HepG2 (cell line): Measurements from ENCODE around the gene FBXO44. TPM values are rescaled to one million over a fixed set of nuclear protein-coding genes. Genes with fewer than 3 reads are reported as not detected.

Source experiments
- ELK4 ChIP-seq: sonication (generic); formaldehyde crosslinking; IDR thresholded peaks from 2 replicates; pipeline ENCODE4 v1.9.0; 2021; ENCODE audit warnings: missing genetic modification reagents, borderline replicate concordance
- HMG20A ChIP-seq: IDR thresholded peaks from 2 replicates; pipeline ENCODE4 v1.6.1; 2016; ENCODE audit warnings: borderline replicate concordance
- HNRNPK ChIP-seq: fragments of 200-400 bp; formaldehyde crosslinking; IDR thresholded peaks from 2 replicates; pipeline ENCODE4 v1.6.1; 2018; ENCODE audit warnings: low read length, low read depth, moderate library complexity, mild to moderate bottlenecking; ENCODE audit not compliant: poor library complexity, severe bottlenecking
- SOX5 ChIP-seq: IDR thresholded peaks from 2 replicates; pipeline ENCODE4 v1.6.1; 2016; ENCODE audit warnings: borderline replicate concordance
- TARDBP ChIP-seq: sonication (generic); formaldehyde crosslinking; IDR thresholded peaks from 2 replicates; pipeline ENCODE4 v1.8.0; 2022; ENCODE audit warnings: mild to moderate bottlenecking, missing genetic modification reagents
- TBL1XR1 ChIP-seq: fragments of 150-350 bp; IDR thresholded peaks from 2 replicates; pipeline ENCODE4 v1.6.1; 2014; ENCODE audit warnings: borderline replicate concordance, low read length; ENCODE audit not compliant: partially characterized antibody
- ZBTB20 ChIP-seq: sonication (generic); formaldehyde crosslinking; IDR thresholded peaks from 2 replicates; pipeline ENCODE4 v1.8.1; 2023; ENCODE audit warnings: missing genetic modification reagents, low read depth, mild to moderate bottlenecking, borderline replicate concordance
- ZBTB43 ChIP-seq: sonication (generic); formaldehyde crosslinking; conservative IDR thresholded peaks from 2 replicates; pipeline ENCODE4 v1.4.0; 2020; ENCODE audit warnings: missing genetic modification reagents
- ZNF747 ChIP-seq: sonication (generic); formaldehyde crosslinking; IDR thresholded peaks from 2 replicates; pipeline ENCODE4 v1.8.1; 2023; ENCODE audit warnings: missing genetic modification reagents, mild to moderate bottlenecking, borderline replicate concordance
- polyA plus RNA-seq, 8 experiments: library from polyadenylated mRNA; depleted of rRNA in 3 of 8; stranded (reverse) in 7 of 8; unstranded in 1 of 8; fragments of >200 nt; fragmentation: Illumina TruSeq in 4 of 8; extraction: Trizol in 4 of 8; gene quantifications; 2 replicates each; pipeline versions ENCODE4 v1.2.1 to v1.2.3, GENCODE V29; 2011 to 2016; ENCODE audit warnings: low read depth in 4 of 8, missing spikeins in 1 of 8, mixed read lengths in 1 of 8; ENCODE audit not compliant: insufficient read depth in 1 of 8
- total RNA-seq, 5 experiments: library from RNA; depleted of rRNA; stranded (reverse); fragments of >200 nt; fragmentation: Illumina TruSeq; extraction: Trizol; gene quantifications; 2 replicates each; pipeline ENCODE4 v1.2.3, GENCODE V29; 2016; ENCODE audit warnings: low read depth in 1 of 5
- TF ChIP-seq, protein P1 (sequence below): sonication (generic); formaldehyde crosslinking; conservative IDR thresholded peaks from 2 replicates; pipeline ENCODE4 v1.8.0; 2022; ENCODE audit warnings: mild to moderate bottlenecking, moderate library complexity, missing genetic modification reagents
- TF ChIP-seq, protein P2 (sequence below), 2 experiments: sonication (generic) in 1 of 2; formaldehyde crosslinking in 1 of 2; IDR thresholded peaks; 2 replicates each; pipeline versions ENCODE4 v1.5.1 to v1.6.1; 2011 to 2020; ENCODE audit warnings: borderline replicate concordance in 1 of 2, low read depth in 1 of 2, low read length in 1 of 2, mild to moderate bottlenecking in 1 of 2, missing genetic modification reagents in 1 of 2, moderate library complexity in 1 of 2
- TF ChIP-seq, protein P3 (sequence below): sonication (generic); formaldehyde crosslinking; IDR thresholded peaks from 2 replicates; pipeline ENCODE4 v1.5.0; 2020; ENCODE audit warnings: missing genetic modification reagents

FBXO44 gene
- total and polyA plus RNA-seq, 2 of the 13 experiments (the other 11 are each of a cell fraction or from before 2014, with no cell fraction given), result 22.4 to 27.9 TPM

- TF ChIP-seq ZNF747, result 0 out of 2 replicates have a peak, but pooled peaks have one; percentile 33
- no peak for TF ChIP-seq ELK4
- peak; percentile 34; the same call in 1 of the 2 replicates for TF ChIP-seq HMG20A (CRISPR knock-in tag)
- no peak for TF ChIP-seq ZBTB43 (CRISPR knock-in tag)
- no peak for TF ChIP-seq HNRNPK
- TF ChIP-seq, protein P1, sequence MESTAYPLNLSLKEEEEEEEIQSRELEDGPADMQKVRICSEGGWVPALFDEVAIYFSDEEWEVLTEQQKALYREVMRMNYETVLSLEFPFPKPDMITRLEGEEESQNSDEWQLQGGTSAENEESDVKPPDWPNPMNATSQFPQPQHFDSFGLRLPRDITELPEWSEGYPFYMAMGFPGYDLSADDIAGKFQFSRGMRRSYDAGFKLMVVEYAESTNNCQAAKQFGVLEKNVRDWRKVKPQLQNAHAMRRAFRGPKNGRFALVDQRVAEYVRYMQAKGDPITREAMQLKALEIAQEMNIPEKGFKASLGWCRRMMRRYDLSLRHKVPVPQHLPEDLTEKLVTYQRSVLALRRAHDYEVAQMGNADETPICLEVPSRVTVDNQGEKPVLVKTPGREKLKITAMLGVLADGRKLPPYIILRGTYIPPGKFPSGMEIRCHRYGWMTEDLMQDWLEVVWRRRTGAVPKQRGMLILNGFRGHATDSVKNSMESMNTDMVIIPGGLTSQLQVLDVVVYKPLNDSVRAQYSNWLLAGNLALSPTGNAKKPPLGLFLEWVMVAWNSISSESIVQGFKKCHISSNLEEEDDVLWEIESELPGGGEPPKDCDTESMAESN (CRISPR knock-in tag), result peak; percentile 91
- TF ChIP-seq SOX5, result peak; percentile 42; the same call in 1 of the 2 replicates
- peak; percentile 45 for TF ChIP-seq TBL1XR1
- TF ChIP-seq TARDBP (CRISPR knock-in tag), result peak; percentile 60; the same call in 1 of the 2 replicates
- TF ChIP-seq ZBTB20 (CRISPR knock-in tag), result peak; percentile 68; the same call in 1 of the 2 replicates
- TF ChIP-seq, protein P2, sequence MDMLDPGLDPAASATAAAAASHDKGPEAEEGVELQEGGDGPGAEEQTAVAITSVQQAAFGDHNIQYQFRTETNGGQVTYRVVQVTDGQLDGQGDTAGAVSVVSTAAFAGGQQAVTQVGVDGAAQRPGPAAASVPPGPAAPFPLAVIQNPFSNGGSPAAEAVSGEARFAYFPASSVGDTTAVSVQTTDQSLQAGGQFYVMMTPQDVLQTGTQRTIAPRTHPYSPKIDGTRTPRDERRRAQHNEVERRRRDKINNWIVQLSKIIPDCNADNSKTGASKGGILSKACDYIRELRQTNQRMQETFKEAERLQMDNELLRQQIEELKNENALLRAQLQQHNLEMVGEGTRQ (IDR thresholded peaks at IDR 0.05; ENCODE audit: low read depth, low read length), result no peak
- TF ChIP-seq, protein P2 (CRISPR knock-in tag; IDR thresholded peaks at IDR 0.05; ENCODE audit: borderline replicate concordance), result no peak
- TF ChIP-seq, protein P3, sequence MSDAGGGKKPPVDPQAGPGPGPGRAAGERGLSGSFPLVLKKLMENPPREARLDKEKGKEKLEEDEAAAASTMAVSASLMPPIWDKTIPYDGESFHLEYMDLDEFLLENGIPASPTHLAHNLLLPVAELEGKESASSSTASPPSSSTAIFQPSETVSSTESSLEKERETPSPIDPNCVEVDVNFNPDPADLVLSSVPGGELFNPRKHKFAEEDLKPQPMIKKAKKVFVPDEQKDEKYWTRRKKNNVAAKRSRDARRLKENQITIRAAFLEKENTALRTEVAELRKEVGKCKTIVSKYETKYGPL (CRISPR knock-in tag), result no peak
Measured at GRCh38 chr1:11653101-11653860, 1.4 kb upstream of the FBXO44 start (continued).
